A549 (cell line): Measurements from ENCODE around the gene CITED4.

Experiments
- CEBPB ChIP-seq, 2 experiments: fragments of >200 bp in 1 of 2; sonication (Bioruptor Twin) in 1 of 2; formaldehyde crosslinking in 1 of 2; IDR thresholded peaks; 2 replicates each; pipeline ENCODE4 v1.6.1; 2012 to 2016
- FOXS1 ChIP-seq: fragments of 250-450 bp; sonication (Bioruptor Pico); IDR thresholded peaks from 2 replicates; pipeline ENCODE4 v1.5.0; 2020; ENCODE audit warnings: mild to moderate bottlenecking, moderate library complexity
- MYC ChIP-seq: IDR thresholded peaks from 2 replicates; pipeline ENCODE4 v1.6.1; 2012; ENCODE audit warnings: mild to moderate bottlenecking, inconsistent platforms, low read length, improper control_type of control experiment, borderline replicate concordance
- NPAS2 ChIP-seq: fragments of 250-450 bp; sonication (Bioruptor Pico); IDR thresholded peaks from 2 replicates; pipeline ENCODE4 v1.8.0; 2022; ENCODE audit warnings: mild to moderate bottlenecking, moderate library complexity, borderline replicate concordance
- POLR2A ChIP-seq: IDR thresholded peaks from 2 replicates; pipeline ENCODE4 v1.6.1; 2012; ENCODE audit warnings: mild to moderate bottlenecking, low read length
- RARB ChIP-seq: fragments of 250-450 bp; sonication (Bioruptor Pico); IDR thresholded peaks from 2 replicates; pipeline ENCODE4 v1.8.0; 2021; ENCODE audit warnings: mild to moderate bottlenecking, moderate library complexity
- RCOR1 ChIP-seq: fragments of 150-350 bp; IDR thresholded peaks from 2 replicates; pipeline ENCODE4 v1.6.1; 2014; ENCODE audit warnings: antibody characterized with exemption, low read length, low read depth
- SMC3 ChIP-seq: fragments of >200 bp; sonication (Bioruptor Twin); formaldehyde crosslinking; IDR thresholded peaks from 3 replicates; pipeline ENCODE4 v1.6.1; 2018; ENCODE audit warnings: inconsistent platforms
- SREBF2 ChIP-seq: fragments of 450-650 bp; IDR thresholded peaks from 2 replicates; pipeline ENCODE4 v1.6.1; 2014; ENCODE audit warnings: mild to moderate bottlenecking, moderate library complexity
- TF ChIP-seq, protein P1 (sequence below): fragments of >200 bp; sonication (Bioruptor Twin); formaldehyde crosslinking; IDR thresholded peaks from 3 replicates; pipeline ENCODE4 v1.5.1; 2016
- TF ChIP-seq, protein P2 (sequence below): fragments of 450-650 bp; IDR thresholded peaks from 2 replicates; pipeline ENCODE4 v1.6.1; 2014; ENCODE audit warnings: antibody characterized with exemption
- TF ChIP-seq, protein P3 (sequence below): fragments of 200-600 bp; sonication (generic); IDR thresholded peaks from 2 replicates; pipeline ENCODE4 v1.6.1; 2016; ENCODE audit warnings: antibody characterized with exemption, mild to moderate bottlenecking, moderate library complexity
- TF ChIP-seq, protein P4 (sequence below): fragments of 250-450 bp; sonication (Bioruptor Pico); IDR thresholded peaks from 2 replicates; pipeline ENCODE4 v1.5.0; 2021; ENCODE audit warnings: mild to moderate bottlenecking, moderate library complexity, borderline replicate concordance

DNA sequence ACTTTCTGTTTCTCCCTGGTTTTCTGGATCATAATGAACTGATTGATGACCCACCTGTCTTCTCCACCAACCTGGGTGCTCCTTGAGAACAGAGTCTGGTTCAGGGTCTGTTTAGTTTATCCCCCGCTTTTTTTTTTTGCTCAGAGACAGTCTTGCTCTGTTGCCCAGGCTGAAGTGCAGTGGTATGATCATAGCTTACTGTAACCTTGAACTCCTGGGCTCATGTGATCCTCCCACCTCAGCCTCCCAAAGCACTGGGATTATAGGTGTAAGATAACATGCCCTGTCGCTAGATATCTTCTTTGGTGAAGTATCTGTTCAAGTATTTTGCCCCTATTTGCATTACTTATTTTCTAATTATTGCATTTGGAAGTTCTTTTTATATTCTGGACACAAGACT is 30.2 kb upstream of the CITED4 start:
- TF ChIP-seq POLR2A, result no peak
- TF ChIP-seq, protein P1, sequence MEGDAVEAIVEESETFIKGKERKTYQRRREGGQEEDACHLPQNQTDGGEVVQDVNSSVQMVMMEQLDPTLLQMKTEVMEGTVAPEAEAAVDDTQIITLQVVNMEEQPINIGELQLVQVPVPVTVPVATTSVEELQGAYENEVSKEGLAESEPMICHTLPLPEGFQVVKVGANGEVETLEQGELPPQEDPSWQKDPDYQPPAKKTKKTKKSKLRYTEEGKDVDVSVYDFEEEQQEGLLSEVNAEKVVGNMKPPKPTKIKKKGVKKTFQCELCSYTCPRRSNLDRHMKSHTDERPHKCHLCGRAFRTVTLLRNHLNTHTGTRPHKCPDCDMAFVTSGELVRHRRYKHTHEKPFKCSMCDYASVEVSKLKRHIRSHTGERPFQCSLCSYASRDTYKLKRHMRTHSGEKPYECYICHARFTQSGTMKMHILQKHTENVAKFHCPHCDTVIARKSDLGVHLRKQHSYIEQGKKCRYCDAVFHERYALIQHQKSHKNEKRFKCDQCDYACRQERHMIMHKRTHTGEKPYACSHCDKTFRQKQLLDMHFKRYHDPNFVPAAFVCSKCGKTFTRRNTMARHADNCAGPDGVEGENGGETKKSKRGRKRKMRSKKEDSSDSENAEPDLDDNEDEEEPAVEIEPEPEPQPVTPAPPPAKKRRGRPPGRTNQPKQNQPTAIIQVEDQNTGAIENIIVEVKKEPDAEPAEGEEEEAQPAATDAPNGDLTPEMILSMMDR, result no peak
- no peak for TF ChIP-seq FOXS1 (CRISPR knock-in tag)
- TF ChIP-seq, protein P2, sequence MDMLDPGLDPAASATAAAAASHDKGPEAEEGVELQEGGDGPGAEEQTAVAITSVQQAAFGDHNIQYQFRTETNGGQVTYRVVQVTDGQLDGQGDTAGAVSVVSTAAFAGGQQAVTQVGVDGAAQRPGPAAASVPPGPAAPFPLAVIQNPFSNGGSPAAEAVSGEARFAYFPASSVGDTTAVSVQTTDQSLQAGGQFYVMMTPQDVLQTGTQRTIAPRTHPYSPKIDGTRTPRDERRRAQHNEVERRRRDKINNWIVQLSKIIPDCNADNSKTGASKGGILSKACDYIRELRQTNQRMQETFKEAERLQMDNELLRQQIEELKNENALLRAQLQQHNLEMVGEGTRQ, result no peak
- no peak for TF ChIP-seq SREBF2
- no peak for TF ChIP-seq RCOR1
- TF ChIP-seq NPAS2 (CRISPR knock-in tag), result no peak
- TF ChIP-seq, protein P3, sequence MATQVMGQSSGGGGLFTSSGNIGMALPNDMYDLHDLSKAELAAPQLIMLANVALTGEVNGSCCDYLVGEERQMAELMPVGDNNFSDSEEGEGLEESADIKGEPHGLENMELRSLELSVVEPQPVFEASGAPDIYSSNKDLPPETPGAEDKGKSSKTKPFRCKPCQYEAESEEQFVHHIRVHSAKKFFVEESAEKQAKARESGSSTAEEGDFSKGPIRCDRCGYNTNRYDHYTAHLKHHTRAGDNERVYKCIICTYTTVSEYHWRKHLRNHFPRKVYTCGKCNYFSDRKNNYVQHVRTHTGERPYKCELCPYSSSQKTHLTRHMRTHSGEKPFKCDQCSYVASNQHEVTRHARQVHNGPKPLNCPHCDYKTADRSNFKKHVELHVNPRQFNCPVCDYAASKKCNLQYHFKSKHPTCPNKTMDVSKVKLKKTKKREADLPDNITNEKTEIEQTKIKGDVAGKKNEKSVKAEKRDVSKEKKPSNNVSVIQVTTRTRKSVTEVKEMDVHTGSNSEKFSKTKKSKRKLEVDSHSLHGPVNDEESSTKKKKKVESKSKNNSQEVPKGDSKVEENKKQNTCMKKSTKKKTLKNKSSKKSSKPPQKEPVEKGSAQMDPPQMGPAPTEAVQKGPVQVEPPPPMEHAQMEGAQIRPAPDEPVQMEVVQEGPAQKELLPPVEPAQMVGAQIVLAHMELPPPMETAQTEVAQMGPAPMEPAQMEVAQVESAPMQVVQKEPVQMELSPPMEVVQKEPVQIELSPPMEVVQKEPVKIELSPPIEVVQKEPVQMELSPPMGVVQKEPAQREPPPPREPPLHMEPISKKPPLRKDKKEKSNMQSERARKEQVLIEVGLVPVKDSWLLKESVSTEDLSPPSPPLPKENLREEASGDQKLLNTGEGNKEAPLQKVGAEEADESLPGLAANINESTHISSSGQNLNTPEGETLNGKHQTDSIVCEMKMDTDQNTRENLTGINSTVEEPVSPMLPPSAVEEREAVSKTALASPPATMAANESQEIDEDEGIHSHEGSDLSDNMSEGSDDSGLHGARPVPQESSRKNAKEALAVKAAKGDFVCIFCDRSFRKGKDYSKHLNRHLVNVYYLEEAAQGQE, result no peak
- TF ChIP-seq CEBPB (IDR thresholded peaks at IDR 0.05), result no peak
- TF ChIP-seq, protein P4, sequence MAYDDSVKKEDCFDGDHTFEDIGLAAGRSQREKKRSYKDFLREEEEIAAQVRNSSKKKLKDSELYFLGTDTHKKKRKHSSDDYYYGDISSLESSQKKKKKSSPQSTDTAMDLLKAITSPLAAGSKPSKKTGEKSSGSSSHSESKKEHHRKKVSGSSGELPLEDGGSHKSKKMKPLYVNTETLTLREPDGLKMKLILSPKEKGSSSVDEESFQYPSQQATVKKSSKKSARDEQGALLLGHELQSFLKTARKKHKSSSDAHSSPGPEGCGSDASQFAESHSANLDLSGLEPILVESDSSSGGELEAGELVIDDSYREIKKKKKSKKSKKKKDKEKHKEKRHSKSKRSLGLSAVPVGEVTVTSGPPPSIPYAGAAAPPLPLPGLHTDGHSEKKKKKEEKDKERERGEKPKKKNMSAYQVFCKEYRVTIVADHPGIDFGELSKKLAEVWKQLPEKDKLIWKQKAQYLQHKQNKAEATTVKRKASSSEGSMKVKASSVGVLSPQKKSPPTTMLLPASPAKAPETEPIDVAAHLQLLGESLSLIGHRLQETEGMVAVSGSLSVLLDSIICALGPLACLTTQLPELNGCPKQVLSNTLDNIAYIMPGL, result no peak
- no peak for TF ChIP-seq SMC3
- TF ChIP-seq MYC, result no peak
- no peak for TF ChIP-seq RARB (CRISPR knock-in tag)
